Hindlimb muscle (tissue), 1 donor: ENCODE data around the gene ZFAND6. TPM values are rescaled to one million over a fixed set of nuclear protein-coding genes. Genes with fewer than 3 reads are reported as not detected.

Source experiments
- DNase-seq: peaks from one replicate; pipeline ENCODE4 v3.0.0-alpha.2; 2013
- polyA plus RNA-seq: library from polyadenylated mRNA; unstranded; fragments of 120-200 nt; gene quantifications from one replicate; pipeline ENCODE4 v1.2.1, GENCODE V29; 2013; ENCODE audit not compliant: insufficient read length

ZFAND6 gene
- polyA plus RNA-seq, 1 donor, result 98.1 TPM

- DNase-seq, result no peak
These were observed 6.7 kb upstream of the ZFAND6 start for GRCh38 chr15:80052597-80053304.

DNA sequence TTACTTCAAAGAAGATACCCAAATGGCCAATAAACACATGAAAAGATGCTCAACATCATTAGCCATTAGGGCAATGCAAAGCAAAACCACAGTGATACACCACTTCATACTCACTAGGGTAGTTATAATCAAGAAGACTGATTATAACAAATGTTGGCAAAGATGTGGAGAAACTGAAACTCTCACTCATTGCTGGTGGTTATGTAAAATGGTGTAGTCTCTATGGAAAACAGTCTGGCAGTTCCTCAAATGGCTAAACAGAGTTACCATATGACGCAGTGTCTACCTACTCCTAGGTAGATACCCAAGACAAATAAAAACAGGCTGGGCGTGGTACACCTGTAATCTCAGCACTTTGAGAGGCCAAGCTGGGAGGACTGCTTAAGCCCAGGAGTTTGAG, 3.5 kb upstream of the ZFAND6 start:
- no peak for DNase-seq

DNA sequence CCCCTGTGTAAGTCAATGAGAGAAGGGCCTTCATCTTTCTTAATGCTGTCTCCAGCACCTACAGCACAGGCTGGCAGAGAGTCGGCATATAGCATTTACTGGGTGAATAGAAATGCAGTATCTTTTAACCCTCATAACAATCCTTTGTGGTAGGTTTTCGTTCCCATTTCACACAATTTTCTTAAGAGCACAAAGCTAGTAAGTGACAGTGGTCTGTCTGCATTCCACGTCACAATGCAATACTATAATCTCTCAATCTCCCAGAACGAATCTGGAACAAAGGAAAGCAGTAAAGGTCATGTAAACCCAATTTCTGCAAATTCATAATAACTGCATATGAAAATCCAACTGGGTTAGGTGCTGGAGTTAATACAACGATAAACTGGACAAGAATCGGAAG, 1.4 kb upstream of the ZFAND6 start:
- DNase-seq, result no peak

GRCh38 chr15:80059786-80060355, 395 bp downstream of the ZFAND6 start:
- DNase-seq, result peak; percentile 75

- no peak for DNase-seq
These were observed 1.0 kb downstream of the ZFAND6 start for GRCh38 chr15:80060356-80061006.

- no peak for DNase-seq
These were observed 2.1 kb downstream of the ZFAND6 start for GRCh38 chr15:80061582-80061981.

- no peak for DNase-seq
These were observed 7.4 kb downstream of the ZFAND6 start for GRCh38 chr15:80066912-80067311.

- DNase-seq, result peak; percentile 15
These were observed 9.1 kb downstream of the ZFAND6 start for GRCh38 chr15:80068578-80068977.

DNA sequence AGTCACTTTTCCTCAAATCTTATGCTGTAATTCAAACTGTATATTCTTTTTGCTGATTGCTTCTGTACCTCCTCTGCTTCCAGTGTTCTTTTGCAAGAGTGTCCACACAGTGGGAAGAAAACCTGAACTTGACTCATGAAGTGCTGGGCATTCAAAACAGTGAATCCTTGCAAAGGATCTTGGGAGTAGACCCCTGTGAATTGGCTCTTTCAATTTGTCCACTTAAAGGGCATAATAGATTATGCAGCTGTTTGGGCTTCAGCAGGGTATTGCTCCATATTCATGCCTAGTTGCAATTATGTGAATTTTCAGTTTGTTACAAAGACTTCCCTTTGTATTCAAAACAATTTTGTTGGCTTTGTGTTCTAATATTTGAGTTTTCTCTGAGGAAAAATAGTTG, 11.4 kb downstream of the ZFAND6 start:
- no peak for DNase-seq

GRCh38 chr15:80071652-80072051, 12.2 kb downstream of the ZFAND6 start:
- no peak for DNase-seq

DNA sequence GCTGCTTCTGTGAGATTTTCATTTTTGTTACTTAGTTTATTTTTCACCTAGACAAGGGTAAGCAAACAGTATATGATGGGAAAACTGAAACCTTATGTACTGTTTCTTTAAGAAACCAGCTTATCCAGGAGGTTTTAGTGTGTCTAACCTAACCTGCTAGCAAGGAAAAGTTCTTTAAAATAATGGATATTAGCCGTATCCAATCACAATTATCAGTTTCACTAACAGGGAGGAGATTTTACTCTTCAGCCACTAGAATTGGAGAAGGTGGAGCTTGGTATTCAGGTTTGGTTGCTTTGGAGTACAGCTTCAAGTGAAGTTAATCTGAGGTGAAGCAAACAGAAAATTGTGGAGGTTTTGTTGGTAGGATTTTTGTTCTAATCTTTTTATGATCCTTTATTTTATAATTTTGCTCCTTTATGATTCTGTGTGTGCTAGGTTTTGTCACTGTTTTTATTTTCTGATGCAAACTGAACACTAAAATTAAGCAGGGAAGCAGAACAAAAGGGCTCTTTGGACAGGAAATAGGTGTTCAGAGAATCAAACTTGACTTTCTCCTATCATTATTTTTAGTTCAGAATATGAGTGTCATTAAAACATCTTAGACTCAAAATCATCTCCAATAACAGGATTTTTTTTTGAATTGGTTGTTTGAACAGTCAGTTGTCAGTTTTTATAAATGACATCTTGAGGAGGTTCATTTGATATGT, 13.0 kb downstream of the ZFAND6 start:
- peak; percentile 79 for DNase-seq

GRCh38 chr15:80073197-80073596, 13.7 kb downstream of the ZFAND6 start:
- no peak for DNase-seq

- no peak for DNase-seq
These were observed 17.1 kb downstream of the ZFAND6 start for GRCh38 chr15:80076321-80077318.

GRCh38 chr15:80081390-80081789, 21.9 kb downstream of the ZFAND6 start:
- no peak for DNase-seq

GRCh38 chr15:80087104-80087503, 27.6 kb downstream of the ZFAND6 start:
- DNase-seq, result no peak

GRCh38 chr15:80090041-80090440, 30.6 kb downstream of the ZFAND6 start:
- DNase-seq, result no peak

DNA sequence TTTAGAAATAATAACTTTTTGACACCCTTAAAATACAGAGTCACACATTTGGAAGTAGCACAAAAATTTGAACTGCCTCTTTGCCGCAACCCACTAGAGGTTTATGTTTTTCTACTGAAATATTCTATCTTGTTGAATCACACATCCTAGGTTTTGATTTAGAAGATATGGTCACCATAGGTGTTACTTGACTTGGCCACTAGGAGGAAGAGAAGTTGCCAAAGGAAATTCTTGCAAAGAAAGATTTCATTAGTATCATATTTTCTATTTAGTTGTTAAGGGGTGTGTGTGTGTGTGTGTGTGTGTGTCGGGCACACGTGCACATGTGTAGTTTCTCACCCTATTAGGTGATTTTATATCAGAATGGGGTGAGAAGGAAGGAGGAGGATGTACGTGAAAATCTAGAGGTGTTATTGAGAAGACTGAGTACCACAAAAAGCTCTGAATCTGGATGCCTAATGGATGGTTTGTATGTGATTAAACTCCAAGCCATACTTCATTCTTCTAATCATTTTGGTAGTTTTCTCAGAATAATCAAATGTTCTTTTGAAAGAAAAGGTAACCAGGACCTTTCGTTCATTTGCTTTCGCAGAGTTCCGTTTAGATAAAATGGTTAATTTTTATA, 31.5 kb downstream of the ZFAND6 start:
- DNase-seq, result no peak

GRCh38 chr15:80093854-80094418, 34.5 kb downstream of the ZFAND6 start:
- DNase-seq, result no peak

DNA sequence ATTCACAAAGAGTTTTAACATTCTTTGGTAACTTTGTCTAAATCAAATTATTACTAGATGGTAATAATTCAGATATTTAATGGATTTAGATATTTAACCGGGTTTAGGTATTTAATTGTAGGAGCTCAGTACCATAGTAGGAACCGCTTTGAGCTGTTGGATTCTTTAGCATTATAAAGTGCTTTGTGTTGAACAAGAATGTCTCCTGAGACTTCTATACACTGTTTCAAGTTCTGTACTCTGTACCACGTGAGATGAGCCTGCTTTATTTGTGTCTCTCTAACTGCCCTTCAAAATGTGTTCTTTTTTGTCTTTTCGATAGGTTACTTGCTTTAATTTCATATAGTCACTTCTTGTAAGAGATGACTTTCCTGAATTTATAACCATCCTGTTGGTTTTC, 36.0 kb downstream of the ZFAND6 start:
- no peak for DNase-seq

DNA sequence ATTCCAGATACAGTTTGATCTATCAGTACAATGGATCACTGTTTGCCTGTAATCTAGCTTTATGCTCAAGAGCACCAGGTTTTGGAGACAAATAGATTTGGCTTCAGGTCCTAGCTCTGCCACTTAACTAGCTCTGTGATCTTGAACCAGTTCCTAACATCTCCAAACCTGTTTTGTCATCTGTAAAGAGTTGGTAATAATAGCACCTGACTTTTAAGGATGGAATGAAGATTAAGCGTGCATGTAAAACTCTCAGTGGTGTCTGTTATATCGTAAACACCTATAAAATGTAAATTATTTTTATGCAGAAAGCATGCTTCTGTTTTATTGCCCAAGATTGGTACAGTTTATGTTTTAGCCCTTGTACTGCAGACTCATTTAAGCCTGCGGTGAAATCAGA, 36.5 kb downstream of the ZFAND6 start:
- DNase-seq, result no peak

DNA sequence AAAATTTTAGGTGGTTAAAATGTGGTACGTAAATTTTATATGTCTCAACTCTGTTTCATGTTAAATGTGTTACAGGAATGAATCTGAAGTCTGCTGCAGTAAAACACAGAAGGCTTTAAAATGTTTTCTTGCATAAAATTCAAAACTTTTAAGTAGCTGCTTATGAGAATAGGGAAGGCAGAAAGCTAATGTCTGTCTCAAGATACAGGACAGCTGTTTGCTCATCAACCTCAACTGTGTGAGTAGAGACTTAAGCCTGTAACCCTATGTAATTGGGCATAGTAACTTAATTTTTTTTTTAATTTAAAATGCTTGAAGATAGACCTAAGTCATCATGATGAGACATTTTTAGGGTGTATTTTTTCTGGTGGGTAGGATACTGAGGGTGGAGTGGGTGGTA, 38.9 kb downstream of the ZFAND6 start:
- no peak for DNase-seq
